Rectal smooth muscle tissue (tissue), 1 donor: Measurements from ENCODE around the gene RAD51.
A peak's percentile ranks its signal among the peaks of the same experiment; 100 is the strongest.

Source experiments
- H3K27ac ChIP-seq: one replicate; pipeline ENCODE4 v1.7.0; 2013; ENCODE audit warnings: low read depth, low read length, inconsistent platforms
- H3K27me3 ChIP-seq: one replicate; pipeline ENCODE4 v1.7.0; 2013; ENCODE audit warnings: low read length; ENCODE audit not compliant: control insufficient read depth, insufficient read depth
- H3K36me3 ChIP-seq: one replicate; pipeline ENCODE4 v1.7.0; 2013; ENCODE audit warnings: low read length; ENCODE audit not compliant: control insufficient read depth, insufficient read depth
- H3K4me1 ChIP-seq: one replicate; pipeline ENCODE4 v1.7.0; 2013; ENCODE audit warnings: low read length; ENCODE audit not compliant: control insufficient read depth, insufficient read depth
- H3K4me3 ChIP-seq: one replicate; pipeline ENCODE4 v1.7.0; 2013; ENCODE audit warnings: low read length
- H3K9ac ChIP-seq: one replicate; pipeline ENCODE4 v1.7.0; 2013; ENCODE audit warnings: low read length

Gene RAD51

GRCh38 chr15:40754574-40754882 is 59.6 kb downstream of the RAD51 start:
- H3K27me3 ChIP-seq, result no peaks in the 10 kb centered on the region
- H3K4me1 ChIP-seq, result peaks cover 3% of the 10 kb centered on the region
- H3K4me3 ChIP-seq, result peak overlapping the region; percentile 100
- peak overlapping the region; percentile 84 for H3K9ac ChIP-seq
- H3K36me3 ChIP-seq, result peaks cover 8% of the 10 kb centered on the region
- H3K27ac ChIP-seq, result peak overlapping the region; percentile 67

GRCh38 chr15:40754883-40755811 is 60.2 kb downstream of the RAD51 start, which contains the start of gene RMDN3:
Gene RMDN3 (minus strand): TSS chr15:40755254. CDS start chr15:40754783, 471 bp downstream.
- H3K4me3 ChIP-seq, result peak within 1 kb of the TSS; percentile 100
- peak within 1 kb of the TSS; percentile 67 for H3K27ac ChIP-seq
- H3K9ac ChIP-seq, result peak within 1 kb of the TSS; percentile 89
- no peaks in the 10 kb centered on the region for H3K27me3 ChIP-seq
- peaks cover 3% of the 10 kb centered on the region for H3K4me1 ChIP-seq
- peaks cover 7% of the 10 kb centered on the region for H3K36me3 ChIP-seq

GRCh38 chr15:40755812-40756208 is 60.8 kb downstream of the RAD51 start:
- Histone ChIP-seq H3K27ac (no peak overlapping the region), H3K4me3 (peak overlapping the region; percentile 100), H3K9ac (no peak overlapping the region), H3K4me1 (peaks cover 3% of the 10 kb centered on the region), H3K36me3 (peaks cover 6% of the 10 kb centered on the region), H3K27me3 (no peaks in the 10 kb centered on the region)

- Histone ChIP-seq H3K9ac (no peak overlapping the region), H3K27me3 (no peaks in the 10 kb centered on the region), H3K4me3 (no peak overlapping the region), H3K4me1 (peaks cover 3% of the 10 kb centered on the region), H3K27ac (no peak overlapping the region), H3K36me3 (peaks cover 3% of the 10 kb centered on the region)
These were observed 62.0 kb downstream of the RAD51 start for GRCh38 chr15:40756938-40757337.

- H3K27ac ChIP-seq, result no peak overlapping the region
- peaks cover 3% of the 10 kb centered on the region for H3K4me1 ChIP-seq
- no peak overlapping the region for H3K4me3 ChIP-seq
- no peaks in the 10 kb centered on the region for H3K36me3 ChIP-seq
- no peak overlapping the region for H3K9ac ChIP-seq
- H3K27me3 ChIP-seq, result no peaks in the 10 kb centered on the region
These were observed 65.0 kb downstream of the RAD51 start for GRCh38 chr15:40759961-40760360.

GRCh38 chr15:40762919-40763800 is 68.2 kb downstream of the RAD51 start:
- Histone ChIP-seq H3K36me3 (no peaks in the 10 kb centered on the region), H3K27ac (no peak overlapping the region), H3K9ac (no peak overlapping the region), H3K4me1 (peaks cover 3% of the 10 kb centered on the region), H3K4me3 (peak overlapping the region; percentile 72), H3K27me3 (no peaks in the 10 kb centered on the region)

- Histone ChIP-seq H3K27ac (no peak within 1 kb of the TSS), H3K4me1 (peaks cover 3% of the 10 kb centered on the region), H3K27me3 (no peaks in the 10 kb centered on the region), H3K4me3 (peak within 1 kb of the TSS; percentile 72), H3K36me3 (no peaks in the 10 kb centered on the region), H3K9ac (peak within 1 kb of the TSS; percentile 19)
These were observed 69.0 kb downstream of the RAD51 start, which contains the start of gene GCHFR for GRCh38 chr15:40763801-40764628. Gene GCHFR (plus strand): TSS chr15:40764068. CDS start chr15:40764181, 113 bp downstream.

GRCh38 chr15:40764629-40765103 is 69.7 kb downstream of the RAD51 start:
- H3K4me3 ChIP-seq, result peak overlapping the region; percentile 72
- H3K9ac ChIP-seq, result peak overlapping the region; percentile 19
- no peak overlapping the region for H3K27ac ChIP-seq
- no peaks in the 10 kb centered on the region for H3K27me3 ChIP-seq
- peaks cover 3% of the 10 kb centered on the region for H3K4me1 ChIP-seq
- H3K36me3 ChIP-seq, result no peaks in the 10 kb centered on the region

- Histone ChIP-seq H3K36me3 (no peaks in the 10 kb centered on the region), H3K27me3 (no peaks in the 10 kb centered on the region), H3K27ac (no peak overlapping the region), H3K4me3 (no peak overlapping the region), H3K4me1 (peaks cover 3% of the 10 kb centered on the region), H3K9ac (no peak overlapping the region)
These were observed 71.3 kb downstream of the RAD51 start for GRCh38 chr15:40766194-40766815.

- no peak overlapping the region for H3K4me3 ChIP-seq
- no peaks in the 10 kb centered on the region for H3K27me3 ChIP-seq
- no peak overlapping the region for H3K9ac ChIP-seq
- peaks cover 2% of the 10 kb centered on the region for H3K36me3 ChIP-seq
- no peak overlapping the region for H3K27ac ChIP-seq
- H3K4me1 ChIP-seq, result peaks cover 3% of the 10 kb centered on the region
These were observed 72.2 kb downstream of the RAD51 start for GRCh38 chr15:40766906-40767837.
